Measurements from ENCODE around the gene OSCP1.
A peak's percentile ranks its signal among the peaks of the same experiment; 100 is the strongest.

Gene OSCP1

GRCh38 chr1:36446746-36447145, 3.5 kb downstream of the OSCP1 start:
- DNase-seq (ENCODE audit: low read depth) = no peak

GRCh38 chr1:36446271-36446670, 4.0 kb downstream of the OSCP1 start:
- no peak for DNase-seq (ENCODE audit: low read depth)

GRCh38 chr1:36443297-36443696, 7.0 kb downstream of the OSCP1 start:
- DNase-seq (ENCODE audit: low read depth) = no peak

- DNase-seq (ENCODE audit: low read depth) = no peak
These were observed 7.9 kb downstream of the OSCP1 start for GRCh38 chr1:36442337-36442736.

GRCh38 chr1:36440646-36441045, 9.6 kb downstream of the OSCP1 start:
- DNase-seq (ENCODE audit: low read depth) = no peak

- no peak for DNase-seq (ENCODE audit: low read depth)
These were observed 10.2 kb downstream of the OSCP1 start for GRCh38 chr1:36440044-36440443.

GRCh38 chr1:36438715-36439114, 11.5 kb downstream of the OSCP1 start:
- no peak for DNase-seq (ENCODE audit: low read depth)

- DNase-seq (ENCODE audit: low read depth) = no peak
These were observed 13.4 kb downstream of the OSCP1 start for GRCh38 chr1:36436821-36437220.

GRCh38 chr1:36433102-36433501, 17.1 kb downstream of the OSCP1 start:
- no peak for DNase-seq (ENCODE audit: low read depth)

GRCh38 chr1:36432616-36433015, 17.6 kb downstream of the OSCP1 start:
- DNase-seq (ENCODE audit: low read depth) = no peak

- no peak for DNase-seq (ENCODE audit: low read depth)
These were observed 24.5 kb downstream of the OSCP1 start for GRCh38 chr1:36425791-36426190.

GRCh38 chr1:36421649-36422048, 28.6 kb downstream of the OSCP1 start:
- no peak for DNase-seq (ENCODE audit: low read depth)

- DNase-seq (ENCODE audit: low read depth) = peak; percentile 81
These were observed 29.4 kb downstream of the OSCP1 start for GRCh38 chr1:36420836-36421317.

- no peak for DNase-seq (ENCODE audit: low read depth)
These were observed 29.8 kb downstream of the OSCP1 start for GRCh38 chr1:36420409-36420808.

- no peak for DNase-seq (ENCODE audit: low read depth)
These were observed 30.7 kb downstream of the OSCP1 start for GRCh38 chr1:36419569-36419968.

GRCh38 chr1:36419140-36419539, 31.1 kb downstream of the OSCP1 start:
- DNase-seq (ENCODE audit: low read depth) = no peak

- no peak for DNase-seq (ENCODE audit: low read depth)
These were observed 32.3 kb downstream of the OSCP1 start for GRCh38 chr1:36417931-36418330.

GRCh38 chr1:36415661-36416326, 34.5 kb downstream of the OSCP1 start:
- no peak for DNase-seq (ENCODE audit: low read depth)

GRCh38 chr1:36414384-36414783, 35.9 kb downstream of the OSCP1 start:
- no peak for DNase-seq (ENCODE audit: low read depth)

- no peak for DNase-seq (ENCODE audit: low read depth)
These were observed 38.3 kb downstream of the OSCP1 start for GRCh38 chr1:36411674-36412648.

GRCh38 chr1:36408479-36408878, 41.8 kb downstream of the OSCP1 start:
- no peak for DNase-seq (ENCODE audit: low read depth)

GRCh38 chr1:36406440-36406839, 43.8 kb downstream of the OSCP1 start:
- DNase-seq (ENCODE audit: low read depth) = no peak

GRCh38 chr1:36402504-36402890, 47.8 kb downstream of the OSCP1 start:
- no peak for DNase-seq (ENCODE audit: low read depth)
